ENCODE results near the gene GFPT1. TPM values are rescaled to one million over a fixed set of nuclear protein-coding genes. Genes with fewer than 3 reads are reported as not detected.

GFPT1 gene
- polyA plus RNA-seq, 3 donors = 3.6 to 4.5 (median 3.7) TPM

DNA sequence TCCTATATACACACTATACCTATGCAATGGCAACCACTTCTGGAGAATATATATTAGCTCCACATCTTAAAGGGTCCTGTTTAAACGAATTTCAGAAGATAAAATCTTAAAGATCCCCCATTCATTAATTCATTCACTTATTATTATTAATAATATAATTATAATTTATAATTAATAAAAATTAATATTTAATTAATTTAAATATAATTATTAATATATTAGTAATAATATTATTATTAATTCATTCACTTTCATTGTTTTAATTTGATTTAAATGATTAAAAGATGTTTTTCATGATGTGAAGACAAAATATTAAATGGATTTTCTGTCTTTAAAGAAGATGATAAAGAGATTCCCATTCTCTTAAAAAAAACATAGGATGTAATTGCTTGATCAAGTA, 29.1 kb upstream of the GFPT1 start:
- no peak overlapping the region for H3K27ac ChIP-seq (ENCODE audit: low read depth in 1 of 2, low read length in 2 of 2)
- H3K36me3 ChIP-seq (replicated peaks in 1 of 2; ENCODE audit: control insufficient read depth in 1 of 2, insufficient read depth in 2 of 2, low read length in 2 of 2) = peaks cover 44 to 78% of the 10 kb centered on the region in 2 donors
- no peak overlapping the region for H2AFZ ChIP-seq (ENCODE audit: insufficient read depth, low read depth, low read length, poor library complexity, severe bottlenecking)
- no peaks in the 10 kb centered on the region for H3K4me1 ChIP-seq (ENCODE audit: control insufficient read depth in 1 of 2, insufficient read depth in 2 of 2, low read length in 2 of 2)
- no CpG with 5 or more reads among the region's 1 CpG for WGBS (ENCODE audit: insufficient coverage)
- intact Hi-C loops (cut with micrococcal nuclease) = no loop called here
- H3K9me3 ChIP-seq (replicated peaks in 1 of 2; ENCODE audit: control insufficient read depth in 1 of 2, insufficient read depth in 1 of 2, low read length in 2 of 2) = no peaks in the 10 kb centered on the region
- H3K27me3 ChIP-seq (ENCODE audit: control insufficient read depth in 2 of 2, insufficient read depth in 2 of 2, low read length in 2 of 2) = no peaks in the 10 kb centered on the region
- H3K4me1 Mint-ChIP-seq = no peaks in the 10 kb centered on the region
- H3K79me2 ChIP-seq (ENCODE audit: insufficient read depth, low read length) = no peaks in the 10 kb centered on the region
- no peak for DNase-seq
- H4K20me1 ChIP-seq (ENCODE audit: insufficient read depth, low read length) = no peaks in the 10 kb centered on the region
- peaks cover 49 to 72% of the 10 kb centered on the region in 2 donors for H3K36me3 Mint-ChIP-seq
- TF ChIP-seq, protein P1, sequence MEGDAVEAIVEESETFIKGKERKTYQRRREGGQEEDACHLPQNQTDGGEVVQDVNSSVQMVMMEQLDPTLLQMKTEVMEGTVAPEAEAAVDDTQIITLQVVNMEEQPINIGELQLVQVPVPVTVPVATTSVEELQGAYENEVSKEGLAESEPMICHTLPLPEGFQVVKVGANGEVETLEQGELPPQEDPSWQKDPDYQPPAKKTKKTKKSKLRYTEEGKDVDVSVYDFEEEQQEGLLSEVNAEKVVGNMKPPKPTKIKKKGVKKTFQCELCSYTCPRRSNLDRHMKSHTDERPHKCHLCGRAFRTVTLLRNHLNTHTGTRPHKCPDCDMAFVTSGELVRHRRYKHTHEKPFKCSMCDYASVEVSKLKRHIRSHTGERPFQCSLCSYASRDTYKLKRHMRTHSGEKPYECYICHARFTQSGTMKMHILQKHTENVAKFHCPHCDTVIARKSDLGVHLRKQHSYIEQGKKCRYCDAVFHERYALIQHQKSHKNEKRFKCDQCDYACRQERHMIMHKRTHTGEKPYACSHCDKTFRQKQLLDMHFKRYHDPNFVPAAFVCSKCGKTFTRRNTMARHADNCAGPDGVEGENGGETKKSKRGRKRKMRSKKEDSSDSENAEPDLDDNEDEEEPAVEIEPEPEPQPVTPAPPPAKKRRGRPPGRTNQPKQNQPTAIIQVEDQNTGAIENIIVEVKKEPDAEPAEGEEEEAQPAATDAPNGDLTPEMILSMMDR (IDR thresholded peaks at IDR 0.05) = no peak
- peaks cover 0 to 2% (median 0%) of the 10 kb centered on the region in 3 donors for H3K27me3 Mint-ChIP-seq (ENCODE audit: low read depth in 3 of 3)
- H3K9ac ChIP-seq (ENCODE audit: insufficient read depth, low read length, poor library complexity, severe bottlenecking) = no peak overlapping the region
- H3K27ac Mint-ChIP-seq = no peak overlapping the region
- H3K4me3 ChIP-seq (replicated peaks in 1 of 3; ENCODE audit: low read depth in 2 of 3, low read length in 3 of 3) = no peak overlapping the region
- H3K9me3 Mint-ChIP-seq = no peaks in the 10 kb centered on the region
- H3K4me2 ChIP-seq (replicated peaks; ENCODE audit: extremely low read depth, low read length, poor library complexity, severe bottlenecking) = no peak overlapping the region
- no peak overlapping the region for H3K4me3 Mint-ChIP-seq

DNA sequence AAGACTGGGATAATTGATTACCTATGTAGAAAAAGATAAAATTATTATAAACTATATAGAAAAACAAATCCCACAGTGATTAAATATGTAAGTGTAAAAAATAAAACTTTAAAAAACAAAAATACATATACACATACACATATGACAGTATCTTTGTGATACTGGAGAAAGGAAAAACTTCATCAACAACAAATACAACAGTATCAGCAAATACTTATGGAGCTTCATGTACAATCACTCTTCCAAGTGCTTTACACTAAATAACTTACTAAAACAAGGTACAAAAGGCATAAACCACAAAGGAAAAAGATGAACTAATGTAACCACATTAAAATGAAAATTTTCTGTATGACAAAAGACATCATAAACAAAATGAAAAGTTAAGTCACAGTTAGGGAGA, 24.1 kb upstream of the GFPT1 start:
- intact Hi-C loops (cut with micrococcal nuclease) = no loop called here
- H3K27me3 Mint-ChIP-seq (ENCODE audit: low read depth in 3 of 3) = no peaks in the 10 kb centered on the region

More for the DNA sequence above, 24.1 kb upstream of the GFPT1 start:
- no peaks in the 10 kb centered on the region for H3K4me1 Mint-ChIP-seq
- Histone ChIP-seq H3K79me2 (ENCODE audit: insufficient read depth, low read length) (no peaks in the 10 kb centered on the region), H3K27me3 (ENCODE audit: control insufficient read depth in 2 of 2, insufficient read depth in 2 of 2, low read length in 2 of 2) (no peaks in the 10 kb centered on the region), H3K36me3 (replicated peaks in 1 of 2; ENCODE audit: control insufficient read depth in 1 of 2, insufficient read depth in 2 of 2, low read length in 2 of 2) (peaks cover 37 to 65% of the 10 kb centered on the region in 2 donors), H3K4me3 (replicated peaks in 1 of 3; ENCODE audit: low read depth in 2 of 3, low read length in 3 of 3) (no peak overlapping the region), H3K9me3 (replicated peaks in 1 of 2; ENCODE audit: control insufficient read depth in 1 of 2, insufficient read depth in 1 of 2, low read length in 2 of 2) (no peaks in the 10 kb centered on the region), H3K9ac (ENCODE audit: insufficient read depth, low read length, poor library complexity, severe bottlenecking) (no peak overlapping the region), H3K4me1 (ENCODE audit: control insufficient read depth in 1 of 2, insufficient read depth in 2 of 2, low read length in 2 of 2) (no peaks in the 10 kb centered on the region), H3K27ac (ENCODE audit: low read depth in 1 of 2, low read length in 2 of 2) (no peak overlapping the region), H4K20me1 (ENCODE audit: insufficient read depth, low read length) (no peaks in the 10 kb centered on the region), H3K4me2 (replicated peaks; ENCODE audit: extremely low read depth, low read length, poor library complexity, severe bottlenecking) (no peak overlapping the region), H2AFZ (ENCODE audit: insufficient read depth, low read depth, low read length, poor library complexity, severe bottlenecking) (no peak overlapping the region)
- DNase-seq = no peak
- H3K36me3 Mint-ChIP-seq = peaks cover 45 to 64% of the 10 kb centered on the region in 2 donors
- H3K9me3 Mint-ChIP-seq = peaks cover 0 to 4% (median 0%) of the 10 kb centered on the region in 7 donors
- H3K4me3 Mint-ChIP-seq = no peak overlapping the region
- TF ChIP-seq, protein P1 (IDR thresholded peaks at IDR 0.05) = no peak
- no peak overlapping the region for H3K27ac Mint-ChIP-seq
